ENCODE measurements around the gene LRRC8B. TPM values are rescaled to one million over a fixed set of nuclear protein-coding genes. Genes with fewer than 3 reads are reported as not detected.

LRRC8B gene
- total RNA-seq, 1 experiment from 2014 or later = 24.2 TPM

DNA sequence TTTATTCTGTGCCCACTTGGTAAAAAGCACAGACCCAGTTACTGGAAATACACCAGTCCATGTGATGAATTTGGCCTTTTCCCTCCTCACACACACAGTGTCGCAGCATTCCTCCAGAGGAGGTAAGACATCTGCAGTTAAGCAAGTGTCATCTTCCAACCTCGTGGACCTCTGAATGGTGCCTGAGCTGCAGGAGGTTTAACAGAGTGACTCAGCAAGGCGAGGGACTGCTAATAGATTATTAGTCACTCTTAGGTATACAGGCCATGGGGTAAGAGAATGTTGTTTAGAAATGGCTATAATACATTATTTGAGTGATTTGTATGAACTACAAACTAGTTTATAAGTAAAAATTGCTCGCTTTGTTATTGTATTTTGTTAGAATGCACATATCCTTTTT, 8.6 kb upstream of the LRRC8B start:
- ChIA-PET CTCF (no interaction called here), POLR2A (no interaction called here)
- Mint-ChIP-seq H3K27me3 (ENCODE audit: low read depth) (no peaks in the 10 kb centered on the region), H3K4me1 (no peaks in the 10 kb centered on the region), H3K4me3 (no peak overlapping the region), H3K9me3 (peaks cover 26% of the 10 kb centered on the region), H3K27ac (no peak overlapping the region), H3K36me3 (peaks cover 3% of the 10 kb centered on the region; the same call in 1 of the 2 replicates)
- DNase-seq (ENCODE audit: low spot score) (no peak), ATAC-seq (no peak)
- TF ChIP-seq, protein P1, sequence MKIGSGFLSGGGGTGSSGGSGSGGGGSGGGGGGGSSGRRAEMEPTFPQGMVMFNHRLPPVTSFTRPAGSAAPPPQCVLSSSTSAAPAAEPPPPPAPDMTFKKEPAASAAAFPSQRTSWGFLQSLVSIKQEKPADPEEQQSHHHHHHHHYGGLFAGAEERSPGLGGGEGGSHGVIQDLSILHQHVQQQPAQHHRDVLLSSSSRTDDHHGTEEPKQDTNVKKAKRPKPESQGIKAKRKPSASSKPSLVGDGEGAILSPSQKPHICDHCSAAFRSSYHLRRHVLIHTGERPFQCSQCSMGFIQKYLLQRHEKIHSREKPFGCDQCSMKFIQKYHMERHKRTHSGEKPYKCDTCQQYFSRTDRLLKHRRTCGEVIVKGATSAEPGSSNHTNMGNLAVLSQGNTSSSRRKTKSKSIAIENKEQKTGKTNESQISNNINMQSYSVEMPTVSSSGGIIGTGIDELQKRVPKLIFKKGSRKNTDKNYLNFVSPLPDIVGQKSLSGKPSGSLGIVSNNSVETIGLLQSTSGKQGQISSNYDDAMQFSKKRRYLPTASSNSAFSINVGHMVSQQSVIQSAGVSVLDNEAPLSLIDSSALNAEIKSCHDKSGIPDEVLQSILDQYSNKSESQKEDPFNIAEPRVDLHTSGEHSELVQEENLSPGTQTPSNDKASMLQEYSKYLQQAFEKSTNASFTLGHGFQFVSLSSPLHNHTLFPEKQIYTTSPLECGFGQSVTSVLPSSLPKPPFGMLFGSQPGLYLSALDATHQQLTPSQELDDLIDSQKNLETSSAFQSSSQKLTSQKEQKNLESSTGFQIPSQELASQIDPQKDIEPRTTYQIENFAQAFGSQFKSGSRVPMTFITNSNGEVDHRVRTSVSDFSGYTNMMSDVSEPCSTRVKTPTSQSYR (CRISPR knock-in tag; IDR thresholded peaks at IDR 0.05) = no peak
- no peak for TF ChIP-seq RORB (CRISPR knock-in tag; IDR thresholded peaks at IDR 0.05)
- TF ChIP-seq ELF4 (CRISPR knock-in tag; IDR thresholded peaks at IDR 0.05; ENCODE audit: low read depth) = no peak
- TF ChIP-seq FOXK1 (CRISPR knock-in tag; IDR thresholded peaks at IDR 0.05) = no peak
- TF ChIP-seq, protein P2, sequence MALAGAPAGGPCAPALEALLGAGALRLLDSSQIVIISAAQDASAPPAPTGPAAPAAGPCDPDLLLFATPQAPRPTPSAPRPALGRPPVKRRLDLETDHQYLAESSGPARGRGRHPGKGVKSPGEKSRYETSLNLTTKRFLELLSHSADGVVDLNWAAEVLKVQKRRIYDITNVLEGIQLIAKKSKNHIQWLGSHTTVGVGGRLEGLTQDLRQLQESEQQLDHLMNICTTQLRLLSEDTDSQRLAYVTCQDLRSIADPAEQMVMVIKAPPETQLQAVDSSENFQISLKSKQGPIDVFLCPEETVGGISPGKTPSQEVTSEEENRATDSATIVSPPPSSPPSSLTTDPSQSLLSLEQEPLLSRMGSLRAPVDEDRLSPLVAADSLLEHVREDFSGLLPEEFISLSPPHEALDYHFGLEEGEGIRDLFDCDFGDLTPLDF (CRISPR knock-in tag; IDR thresholded peaks at IDR 0.05) = no peak
- TF ChIP-seq OVOL2 (CRISPR knock-in tag; IDR thresholded peaks at IDR 0.05; ENCODE audit: borderline replicate concordance) = no peak
- TF ChIP-seq, protein P3, sequence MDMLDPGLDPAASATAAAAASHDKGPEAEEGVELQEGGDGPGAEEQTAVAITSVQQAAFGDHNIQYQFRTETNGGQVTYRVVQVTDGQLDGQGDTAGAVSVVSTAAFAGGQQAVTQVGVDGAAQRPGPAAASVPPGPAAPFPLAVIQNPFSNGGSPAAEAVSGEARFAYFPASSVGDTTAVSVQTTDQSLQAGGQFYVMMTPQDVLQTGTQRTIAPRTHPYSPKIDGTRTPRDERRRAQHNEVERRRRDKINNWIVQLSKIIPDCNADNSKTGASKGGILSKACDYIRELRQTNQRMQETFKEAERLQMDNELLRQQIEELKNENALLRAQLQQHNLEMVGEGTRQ (CRISPR knock-in tag; IDR thresholded peaks at IDR 0.05) = no peak
- TF ChIP-seq SP1 (CRISPR knock-in tag; conservative IDR thresholded peaks at IDR 0.05) = no peak
- TF ChIP-seq, protein P4, sequence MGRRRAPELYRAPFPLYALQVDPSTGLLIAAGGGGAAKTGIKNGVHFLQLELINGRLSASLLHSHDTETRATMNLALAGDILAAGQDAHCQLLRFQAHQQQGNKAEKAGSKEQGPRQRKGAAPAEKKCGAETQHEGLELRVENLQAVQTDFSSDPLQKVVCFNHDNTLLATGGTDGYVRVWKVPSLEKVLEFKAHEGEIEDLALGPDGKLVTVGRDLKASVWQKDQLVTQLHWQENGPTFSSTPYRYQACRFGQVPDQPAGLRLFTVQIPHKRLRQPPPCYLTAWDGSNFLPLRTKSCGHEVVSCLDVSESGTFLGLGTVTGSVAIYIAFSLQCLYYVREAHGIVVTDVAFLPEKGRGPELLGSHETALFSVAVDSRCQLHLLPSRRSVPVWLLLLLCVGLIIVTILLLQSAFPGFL (CRISPR knock-in tag; IDR thresholded peaks at IDR 0.05; ENCODE audit: borderline replicate concordance) = no peak
- TF ChIP-seq, protein P5, sequence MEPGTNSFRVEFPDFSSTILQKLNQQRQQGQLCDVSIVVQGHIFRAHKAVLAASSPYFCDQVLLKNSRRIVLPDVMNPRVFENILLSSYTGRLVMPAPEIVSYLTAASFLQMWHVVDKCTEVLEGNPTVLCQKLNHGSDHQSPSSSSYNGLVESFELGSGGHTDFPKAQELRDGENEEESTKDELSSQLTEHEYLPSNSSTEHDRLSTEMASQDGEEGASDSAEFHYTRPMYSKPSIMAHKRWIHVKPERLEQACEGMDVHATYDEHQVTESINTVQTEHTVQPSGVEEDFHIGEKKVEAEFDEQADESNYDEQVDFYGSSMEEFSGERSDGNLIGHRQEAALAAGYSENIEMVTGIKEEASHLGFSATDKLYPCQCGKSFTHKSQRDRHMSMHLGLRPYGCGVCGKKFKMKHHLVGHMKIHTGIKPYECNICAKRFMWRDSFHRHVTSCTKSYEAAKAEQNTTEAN (CRISPR knock-in tag; IDR thresholded peaks at IDR 0.05) = no peak
- TF ChIP-seq RELA (CRISPR knock-in tag; IDR thresholded peaks at IDR 0.05; ENCODE audit: borderline replicate concordance) = no peak
- TF ChIP-seq NR2C2 (CRISPR knock-in tag; IDR thresholded peaks at IDR 0.05) = no peak
- no peak for TF ChIP-seq HMGA2 (CRISPR knock-in tag; IDR thresholded peaks at IDR 0.05)
- TF ChIP-seq ZNF396 (CRISPR knock-in tag; IDR thresholded peaks at IDR 0.05; ENCODE audit: borderline replicate concordance) = no peak
- no peak for TF ChIP-seq EMX1 (CRISPR knock-in tag; IDR thresholded peaks at IDR 0.05)
- TF ChIP-seq, protein P6, sequence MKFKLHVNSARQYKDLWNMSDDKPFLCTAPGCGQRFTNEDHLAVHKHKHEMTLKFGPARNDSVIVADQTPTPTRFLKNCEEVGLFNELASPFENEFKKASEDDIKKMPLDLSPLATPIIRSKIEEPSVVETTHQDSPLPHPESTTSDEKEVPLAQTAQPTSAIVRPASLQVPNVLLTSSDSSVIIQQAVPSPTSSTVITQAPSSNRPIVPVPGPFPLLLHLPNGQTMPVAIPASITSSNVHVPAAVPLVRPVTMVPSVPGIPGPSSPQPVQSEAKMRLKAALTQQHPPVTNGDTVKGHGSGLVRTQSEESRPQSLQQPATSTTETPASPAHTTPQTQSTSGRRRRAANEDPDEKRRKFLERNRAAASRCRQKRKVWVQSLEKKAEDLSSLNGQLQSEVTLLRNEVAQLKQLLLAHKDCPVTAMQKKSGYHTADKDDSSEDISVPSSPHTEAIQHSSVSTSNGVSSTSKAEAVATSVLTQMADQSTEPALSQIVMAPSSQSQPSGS (CRISPR knock-in tag; IDR thresholded peaks at IDR 0.05; ENCODE audit: borderline replicate concordance, low read depth) = no peak
- no peak for TF ChIP-seq SMAD3 (CRISPR knock-in tag; IDR thresholded peaks at IDR 0.05; ENCODE audit: borderline replicate concordance)
- no peak for TF ChIP-seq CREB1 (CRISPR knock-in tag; IDR thresholded peaks at IDR 0.05)
- TF ChIP-seq, protein P7, sequence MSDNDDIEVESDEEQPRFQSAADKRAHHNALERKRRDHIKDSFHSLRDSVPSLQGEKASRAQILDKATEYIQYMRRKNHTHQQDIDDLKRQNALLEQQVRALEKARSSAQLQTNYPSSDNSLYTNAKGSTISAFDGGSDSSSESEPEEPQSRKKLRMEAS (CRISPR knock-in tag; IDR thresholded peaks at IDR 0.05) = no peak
- TF ChIP-seq, protein P8, sequence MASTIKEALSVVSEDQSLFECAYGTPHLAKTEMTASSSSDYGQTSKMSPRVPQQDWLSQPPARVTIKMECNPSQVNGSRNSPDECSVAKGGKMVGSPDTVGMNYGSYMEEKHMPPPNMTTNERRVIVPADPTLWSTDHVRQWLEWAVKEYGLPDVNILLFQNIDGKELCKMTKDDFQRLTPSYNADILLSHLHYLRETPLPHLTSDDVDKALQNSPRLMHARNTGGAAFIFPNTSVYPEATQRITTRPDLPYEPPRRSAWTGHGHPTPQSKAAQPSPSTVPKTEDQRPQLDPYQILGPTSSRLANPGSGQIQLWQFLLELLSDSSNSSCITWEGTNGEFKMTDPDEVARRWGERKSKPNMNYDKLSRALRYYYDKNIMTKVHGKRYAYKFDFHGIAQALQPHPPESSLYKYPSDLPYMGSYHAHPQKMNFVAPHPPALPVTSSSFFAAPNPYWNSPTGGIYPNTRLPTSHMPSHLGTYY (CRISPR knock-in tag; IDR thresholded peaks at IDR 0.05) = no peak

Data from WTC11 (cell line).